M059J (cell line): ENCODE measurements around the gene FAM170B. TPM values are rescaled to one million over a fixed set of nuclear protein-coding genes. Genes with fewer than 3 reads are reported as not detected.

Source experiments
- DNase-seq: peaks from one replicate; pipeline ENCODE4 v3.0.0-alpha.2; 2012; ENCODE audit warnings: low read depth
- total RNA-seq: library from RNA; depleted of rRNA; stranded (reverse); fragments of >200 nt; shearing (Covaris generic); gene quantifications from 2 replicates; pipeline ENCODE4 v1.2.3, GENCODE V29; 2014

The FAM170B gene
- total RNA-seq, 1 experiment from 2014 or later, result not detected

DNA sequence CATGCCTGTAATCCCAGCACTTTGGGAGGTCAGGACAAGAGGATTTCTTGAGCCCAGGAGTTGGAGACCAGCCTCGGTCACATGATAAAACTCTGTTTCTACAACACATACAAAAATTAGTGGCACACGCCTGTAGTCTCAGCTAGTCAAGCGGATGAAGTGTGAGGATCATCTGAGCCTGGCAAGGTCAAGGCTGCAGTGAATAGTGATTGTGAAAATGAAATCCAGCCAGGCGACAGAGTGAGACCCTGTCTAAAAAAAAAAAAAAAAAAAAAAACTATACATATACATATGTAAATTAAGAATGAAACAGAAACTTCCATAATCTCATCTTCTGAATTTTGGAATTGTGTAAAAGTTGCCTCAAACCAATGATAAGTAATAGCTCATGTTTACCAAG lies 18.2 kb upstream of the FAM170B start:
- DNase-seq, result no peak

DNA sequence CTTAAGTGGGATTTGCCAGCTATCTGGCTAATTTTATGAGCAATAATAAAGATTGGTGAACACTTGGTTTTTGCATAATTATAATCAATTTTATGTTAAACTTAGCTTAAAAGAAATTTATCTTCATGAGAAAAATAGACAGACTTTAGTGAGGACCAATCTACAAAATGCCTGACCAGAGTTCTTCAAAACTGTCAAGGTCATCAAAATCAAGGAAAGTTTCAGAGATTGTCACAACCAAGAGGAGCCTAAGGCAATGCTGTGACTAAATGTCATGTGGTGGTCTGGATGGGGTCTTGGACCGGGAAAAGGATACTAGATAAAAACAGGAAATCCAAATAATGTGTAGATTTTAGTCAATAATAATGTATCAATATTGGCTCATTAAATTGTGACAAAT lies 17.7 kb upstream of the FAM170B start:
- no peak for DNase-seq

DNA sequence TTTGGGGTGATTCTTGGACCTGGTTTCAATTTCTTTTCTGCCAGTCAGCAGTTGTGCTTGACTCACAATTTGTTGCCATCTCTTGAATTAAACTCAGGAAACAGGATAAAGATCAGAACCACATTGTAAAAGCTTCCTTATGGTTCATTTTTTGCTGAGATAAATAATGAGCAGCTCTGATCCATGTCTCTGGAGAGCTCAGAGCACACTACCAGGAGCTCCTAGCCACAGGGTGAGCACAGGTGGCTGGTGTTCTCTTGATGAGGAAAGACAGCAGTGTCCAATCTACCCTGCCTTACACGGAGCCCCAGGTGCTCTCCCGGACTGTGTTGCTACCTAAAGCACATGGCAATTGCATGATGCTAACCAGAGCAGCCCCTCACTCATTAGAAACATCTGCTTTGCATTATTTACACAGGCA lies 17.2 kb upstream of the FAM170B start:
- no peak for DNase-seq

- no peak for DNase-seq
Observed at GRCh38 chr10:49150426-49150825, 16.6 kb upstream of the FAM170B start.

- no peak for DNase-seq
Observed at GRCh38 chr10:49149881-49150280, 16.1 kb upstream of the FAM170B start.

DNA sequence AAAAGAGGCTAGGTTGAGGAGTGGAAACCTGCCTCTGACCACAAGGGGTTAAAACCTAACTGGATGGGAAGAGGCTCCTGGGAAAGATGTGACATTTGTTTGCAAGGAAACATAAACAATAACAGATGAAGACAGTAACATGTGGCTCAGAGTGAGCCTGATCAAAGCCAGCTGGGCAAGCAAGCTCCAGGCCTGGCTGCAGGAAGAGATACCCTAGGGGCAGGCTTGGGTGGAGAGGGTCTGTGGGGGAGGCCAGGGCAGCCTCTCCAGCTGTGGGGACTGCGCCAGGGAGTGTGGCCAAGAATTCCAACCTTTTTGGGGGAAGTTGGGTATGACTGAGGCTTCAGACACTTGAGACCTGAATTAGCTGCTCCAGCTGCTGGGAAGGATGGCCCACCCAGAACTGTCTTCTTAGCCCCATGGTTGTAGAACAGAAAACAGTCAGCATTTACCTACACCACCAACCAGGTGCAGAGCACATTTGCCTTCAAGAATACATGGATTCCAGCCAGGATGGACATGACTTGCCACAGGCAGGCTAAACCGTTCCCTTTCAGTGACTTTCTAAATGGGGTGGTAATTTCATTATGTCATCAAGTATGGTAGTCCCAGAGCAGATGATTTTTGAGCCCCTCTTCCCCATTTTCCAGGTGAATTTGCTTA lies 10.4 kb upstream of the FAM170B start:
- DNase-seq, result no peak

DNA sequence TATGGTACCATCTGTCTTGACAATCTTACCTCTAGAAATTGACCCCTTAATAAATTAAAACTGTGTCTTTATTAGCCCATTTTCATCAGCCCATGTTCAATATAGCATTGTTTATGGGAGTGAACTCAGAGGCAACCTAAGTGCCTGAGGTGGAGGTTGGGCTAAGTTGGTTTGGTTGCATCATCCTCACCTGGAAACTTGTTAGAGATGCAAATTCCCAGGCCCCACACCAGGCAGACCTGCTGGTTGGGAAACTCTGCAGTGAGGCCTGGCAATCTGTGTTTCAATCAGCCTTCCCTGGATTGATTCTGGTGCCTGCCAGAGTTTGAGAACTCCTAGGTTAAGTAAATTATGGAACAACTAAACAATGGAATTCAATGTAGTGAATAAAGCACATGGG lies 9.4 kb upstream of the FAM170B start:
- no peak for DNase-seq

- no peak for DNase-seq
Observed at GRCh38 chr10:49141541-49142332, 7.9 kb upstream of the FAM170B start.

- DNase-seq, result peak; percentile 11
Observed at GRCh38 chr10:49140304-49141177, 6.7 kb upstream of the FAM170B start.

DNA sequence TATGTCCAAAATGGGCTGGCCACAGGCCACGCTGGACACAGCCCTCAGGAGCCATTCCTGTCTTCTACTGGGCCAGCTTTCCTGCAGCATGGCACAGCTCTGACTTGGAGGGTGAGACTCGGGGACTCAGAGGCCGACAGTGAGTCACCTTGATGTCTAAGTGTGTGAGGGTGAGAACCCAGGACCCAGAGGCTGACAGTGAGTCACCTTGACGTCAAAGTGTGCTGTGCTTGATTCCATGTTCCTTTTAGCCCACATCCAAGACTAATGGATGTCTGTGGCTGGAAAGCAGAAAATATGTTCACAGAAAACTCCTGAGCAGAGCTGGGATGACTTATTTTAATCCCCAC lies 6.0 kb upstream of the FAM170B start:
- DNase-seq, result peak; percentile 97

- peak; percentile 88 for DNase-seq
Observed at GRCh38 chr10:49139028-49139845, 5.4 kb upstream of the FAM170B start.

- peak; percentile 56 for DNase-seq
Observed at GRCh38 chr10:49138361-49138891, 4.6 kb upstream of the FAM170B start.

DNA sequence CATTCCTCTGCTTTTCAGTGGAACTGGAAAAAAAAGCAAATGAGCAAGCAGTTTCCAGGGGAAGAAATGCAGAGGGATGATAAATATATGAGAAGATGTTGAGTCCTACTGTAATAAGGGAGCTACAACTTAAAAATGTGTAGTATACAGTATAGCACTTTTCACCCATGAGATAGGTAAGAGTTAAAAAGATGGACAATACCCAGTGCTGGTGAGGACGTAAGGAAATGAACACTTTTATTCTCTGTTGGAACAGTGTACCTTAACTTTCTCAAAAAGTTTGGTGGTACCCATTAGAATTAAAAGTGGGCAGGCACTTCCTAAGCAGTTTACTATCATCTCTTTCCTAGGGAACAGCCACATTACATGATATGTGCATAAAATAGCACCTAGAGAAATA lies 2.7 kb upstream of the FAM170B start:
- DNase-seq, result no peak

DNA sequence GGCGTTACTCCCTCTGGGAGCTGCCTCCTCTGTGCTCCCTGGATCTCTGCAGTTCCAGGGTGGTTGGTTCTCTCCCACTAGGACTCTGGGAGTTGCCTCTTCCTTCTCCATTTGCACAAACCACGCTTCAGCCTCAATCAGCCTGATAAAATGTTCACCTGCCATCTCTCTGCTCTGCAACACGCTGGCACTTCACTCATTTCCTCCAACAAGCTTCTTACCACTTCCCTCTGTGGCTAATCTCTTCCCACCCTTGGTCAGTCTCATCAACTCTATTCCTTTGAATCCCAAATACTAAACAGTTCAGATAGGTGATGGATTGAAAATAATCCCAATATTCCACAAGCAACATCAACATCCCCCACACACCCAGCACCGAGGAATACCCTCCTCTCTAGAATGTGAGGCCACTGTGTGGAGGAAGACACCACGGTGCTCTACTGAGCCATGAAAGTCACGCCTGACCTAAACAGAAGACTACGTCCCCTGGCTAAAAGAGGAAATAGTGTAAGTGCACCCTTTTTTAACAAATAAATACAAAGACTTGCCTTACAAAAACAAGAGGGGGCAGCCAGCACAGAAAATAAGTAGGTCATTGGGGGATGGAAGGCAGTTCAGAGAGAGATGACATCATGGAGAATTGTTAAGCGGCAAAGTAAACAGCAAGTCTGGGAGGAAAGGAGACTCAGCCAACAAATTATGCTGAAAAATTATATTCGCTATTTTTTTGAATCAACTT lies 1.9 kb upstream of the FAM170B start:
- no peak for DNase-seq

DNA sequence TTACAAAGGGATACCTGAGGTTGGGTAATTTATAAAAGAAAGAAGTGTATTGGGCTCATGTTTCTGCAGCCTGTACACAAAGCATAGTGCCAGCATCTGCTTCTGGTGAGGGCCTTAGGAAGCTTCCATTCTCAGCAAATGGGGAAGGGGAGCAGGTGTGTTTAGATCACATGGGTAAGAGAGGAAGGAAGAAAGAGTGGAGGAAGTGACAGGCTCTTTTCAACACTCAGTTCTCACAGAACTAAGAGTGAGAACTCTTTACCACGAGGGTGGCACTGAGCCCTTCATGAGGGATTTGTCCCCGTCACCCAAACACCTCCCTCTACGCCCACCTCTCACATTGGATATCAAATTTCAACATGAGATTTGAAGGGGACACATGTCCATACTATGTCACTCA lies 506 bp upstream of the FAM170B start:
- no peak for DNase-seq

DNA sequence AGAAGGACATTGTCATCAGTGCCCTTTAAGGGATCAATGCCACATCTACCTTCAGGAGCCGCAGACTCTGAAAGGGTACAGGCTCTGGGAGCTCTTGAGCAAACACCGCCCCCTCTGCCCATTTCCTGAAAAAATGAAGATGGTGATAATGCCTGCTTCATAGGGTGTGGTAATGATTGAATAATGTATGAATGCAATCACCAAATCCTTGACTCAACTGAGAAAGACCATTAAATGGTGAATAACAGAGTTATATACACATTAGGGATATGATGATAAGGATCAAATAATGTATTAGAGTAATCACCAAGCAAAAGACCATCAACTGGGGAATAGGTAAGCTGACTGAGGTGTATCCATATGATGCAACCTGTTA lies 1.5 kb downstream of the FAM170B start:
- no peak for DNase-seq

- DNase-seq, result no peak
Observed at GRCh38 chr10:49131507-49132361, 2.1 kb downstream of the FAM170B start.

DNA sequence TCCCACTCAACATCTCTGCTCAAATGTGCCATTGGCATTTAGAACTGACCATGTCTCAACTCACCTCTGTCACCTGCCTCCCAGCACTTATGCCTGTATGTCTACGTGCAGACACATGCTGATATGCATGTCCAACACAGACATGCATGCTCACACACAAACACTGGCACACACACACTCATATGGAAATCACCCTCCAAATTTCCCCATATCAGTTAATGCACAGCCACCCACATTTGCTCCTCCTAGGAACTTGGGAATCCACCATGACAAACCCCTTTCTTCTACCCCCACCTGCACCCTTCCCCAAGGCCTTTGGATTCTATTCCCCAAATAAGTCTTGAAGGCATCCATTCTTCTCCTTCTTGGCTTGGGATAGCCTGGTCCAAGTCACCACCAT lies 4.4 kb downstream of the FAM170B start:
- DNase-seq, result no peak

DNA sequence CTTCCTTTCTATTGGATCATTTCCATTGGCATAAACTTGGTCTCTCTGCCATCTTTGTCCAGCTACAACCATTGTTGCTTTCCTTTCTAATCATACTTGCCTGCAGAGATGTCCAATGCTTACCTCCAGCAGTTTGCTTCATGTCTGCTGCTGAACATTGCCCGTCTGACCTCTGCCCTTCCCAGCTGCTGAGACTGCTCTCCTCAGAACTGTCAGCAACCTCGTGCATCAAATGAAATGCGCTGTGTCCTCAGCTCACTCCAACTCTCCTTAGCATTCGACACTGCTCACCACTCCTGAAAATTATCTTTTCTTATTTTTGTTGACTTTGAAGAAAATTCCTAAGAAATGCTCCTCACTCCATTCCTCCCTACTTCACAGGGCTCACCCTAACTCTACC lies 5.0 kb downstream of the FAM170B start:
- no peak for DNase-seq
